Astrocyte (in vitro differentiated cells and primary cell): ENCODE data around the gene INHBB.

Source experiments
- CTCF ChIP-seq: IDR thresholded peaks from 2 replicates; pipeline ENCODE4 v1.5.1; 2011; ENCODE audit warnings: low read depth, mild to moderate bottlenecking, inconsistent platforms, low read length, moderate library complexity; ENCODE audit not compliant: insufficient read depth
- EZH2 ChIP-seq: IDR thresholded peaks from 2 replicates; pipeline ENCODE4 v1.6.1; 2012; ENCODE audit warnings: mild to moderate bottlenecking, low read length, inconsistent platforms; ENCODE audit not compliant: insufficient read depth

DNA sequence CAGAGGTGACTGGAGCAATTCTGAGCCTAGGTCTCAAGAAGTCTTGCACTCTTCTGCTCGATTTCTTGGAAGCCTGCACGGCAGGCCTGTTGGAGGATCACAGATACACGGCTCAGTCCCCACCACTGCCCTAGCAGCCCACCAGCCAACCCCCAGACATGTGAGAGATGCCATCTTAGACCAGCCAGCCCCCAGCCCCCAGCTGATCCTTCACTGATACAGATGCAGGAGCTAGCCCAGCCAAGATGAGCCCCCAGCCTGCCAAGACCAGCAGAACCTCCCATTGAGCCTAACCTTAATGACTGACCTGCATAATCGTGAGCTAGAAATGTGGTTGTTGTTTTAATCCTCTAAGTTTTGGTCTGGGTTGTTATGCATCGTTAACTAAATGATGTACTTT is 47.5 kb downstream of the INHBB start:
- TF ChIP-seq CTCF (no peak), EZH2 (no peak)
